Inflammatory macrophage treated with lipopolysaccharide for 1 hour (primary cell): ENCODE results near the gene LRRC34.

Experiments
- DNase-seq, 2 donors: peaks; one replicate each; pipeline ENCODE4 v3.0.0-alpha.2; 2020 to 2022

The LRRC34 gene

GRCh38 chr3:169812332-169813235 is at the start of gene LRRC34, which contains the start of gene LRRIQ4:
Gene LRRC34, minus strand, starts transcription at chr3:169812904. Its CDS starts 356 bp downstream, at chr3:169812548.
Gene LRRIQ4, plus strand, starts transcription at chr3:169812870. Its CDS starts 9,052 bp downstream, at chr3:169821922.
- DNase-seq, result peak; percentile 51 to 61

GRCh38 chr3:169861871-169862270 is 49.2 kb upstream of the LRRC34 start:
- no peak for DNase-seq

- no peak for DNase-seq
Observed at GRCh38 chr3:169857811-169858210, 45.1 kb upstream of the LRRC34 start.

GRCh38 chr3:169855514-169855913 is 42.8 kb upstream of the LRRC34 start:
- no peak for DNase-seq

GRCh38 chr3:169850618-169851017 is 37.9 kb upstream of the LRRC34 start:
- DNase-seq, result no peak

- no peak for DNase-seq
Observed at GRCh38 chr3:169848741-169849140, 36.0 kb upstream of the LRRC34 start.

- DNase-seq, result no peak
Observed at GRCh38 chr3:169847896-169848295, 35.2 kb upstream of the LRRC34 start.

- no peak for DNase-seq
Observed at GRCh38 chr3:169846458-169847193, 33.9 kb upstream of the LRRC34 start.

GRCh38 chr3:169842960-169843359 is 30.3 kb upstream of the LRRC34 start:
- DNase-seq, result peak; percentile 10 to 22

- DNase-seq, result no peak
Observed at GRCh38 chr3:169841171-169841570, 28.5 kb upstream of the LRRC34 start.

GRCh38 chr3:169838511-169839030 is 25.9 kb upstream of the LRRC34 start:
- no peak for DNase-seq

- DNase-seq, result no peak
Observed at GRCh38 chr3:169836942-169837275, 24.2 kb upstream of the LRRC34 start.

- peak in 1 of 2 donors; percentile 9 for DNase-seq
Observed at GRCh38 chr3:169836078-169836941, 23.6 kb upstream of the LRRC34 start.

- DNase-seq, result no peak
Observed at GRCh38 chr3:169835533-169835932, 22.8 kb upstream of the LRRC34 start.

GRCh38 chr3:169827712-169828111 is 15.0 kb upstream of the LRRC34 start:
- peak; percentile 43 to 55 for DNase-seq

GRCh38 chr3:169825316-169825715 is 12.6 kb upstream of the LRRC34 start:
- DNase-seq, result no peak

- no peak for DNase-seq
Observed at GRCh38 chr3:169822983-169823382, 10.3 kb upstream of the LRRC34 start.

- no peak for DNase-seq
Observed at GRCh38 chr3:169822540-169822939, 9.8 kb upstream of the LRRC34 start.

GRCh38 chr3:169822091-169822490 is 9.4 kb upstream of the LRRC34 start:
- no peak for DNase-seq

GRCh38 chr3:169818316-169818715 is 5.6 kb upstream of the LRRC34 start:
- peak in 1 of 2 donors; percentile 9 for DNase-seq

- DNase-seq, result no peak
Observed at GRCh38 chr3:169815590-169816150, 3.0 kb upstream of the LRRC34 start.
